Large intestine (tissue), 3 donors: ENCODE data around the gene EHD1. TPM values are rescaled to one million over a fixed set of nuclear protein-coding genes. Genes with fewer than 3 reads are reported as not detected.
"Not testable (repeated sequence)": the region's sequence is repeated elsewhere in the genome, so short reads cannot be mapped to it uniquely, and the experiment has no call there.

Experiments
- DNase-seq, 2 donors: peaks; one replicate each; pipeline versions ENCODE4 v3.0.0 to v3.0.0-alpha.2; 2013
- H3K27ac ChIP-seq: one replicate; pipeline ENCODE4 v1.5.1; 2013; ENCODE audit warnings: low read length
- H3K27me3 ChIP-seq: 2 replicates; pipeline ENCODE4 v1.6.1; 2013; ENCODE audit warnings: low read length; ENCODE audit not compliant: control insufficient read depth, insufficient read depth
- H3K36me3 ChIP-seq: 2 replicates; pipeline ENCODE4 v1.6.1; 2013; ENCODE audit warnings: low read length; ENCODE audit not compliant: control insufficient read depth, insufficient read depth
- H3K4me1 ChIP-seq: one replicate; pipeline ENCODE4 v1.6.1; 2013; ENCODE audit warnings: low read length; ENCODE audit not compliant: control insufficient read depth, insufficient read depth
- H3K4me3 ChIP-seq: one replicate; pipeline ENCODE4 v1.5.1; 2013; ENCODE audit warnings: low read length
- H3K9me3 ChIP-seq: one replicate; pipeline ENCODE4 v1.6.1; 2013; ENCODE audit warnings: mild to moderate bottlenecking, low read depth, low read length, moderate library complexity; ENCODE audit not compliant: control insufficient read depth
- WGBS: methylation state at CpG from one replicate; pipeline ENCODE4 v1.1.5; 2013; ENCODE audit warnings: low lambda C conversion rate; ENCODE audit not compliant: insufficient coverage; 5-methylcytosine and 5-hydroxymethylcytosine counted together
- polyA plus RNA-seq: library from polyadenylated mRNA; unstranded; fragments of 120-200 nt; gene quantifications from one replicate; pipeline ENCODE4 v1.2.1, GENCODE V29; 2013

The EHD1 gene
- polyA plus RNA-seq, 1 donor = 94.8 TPM

DNA sequence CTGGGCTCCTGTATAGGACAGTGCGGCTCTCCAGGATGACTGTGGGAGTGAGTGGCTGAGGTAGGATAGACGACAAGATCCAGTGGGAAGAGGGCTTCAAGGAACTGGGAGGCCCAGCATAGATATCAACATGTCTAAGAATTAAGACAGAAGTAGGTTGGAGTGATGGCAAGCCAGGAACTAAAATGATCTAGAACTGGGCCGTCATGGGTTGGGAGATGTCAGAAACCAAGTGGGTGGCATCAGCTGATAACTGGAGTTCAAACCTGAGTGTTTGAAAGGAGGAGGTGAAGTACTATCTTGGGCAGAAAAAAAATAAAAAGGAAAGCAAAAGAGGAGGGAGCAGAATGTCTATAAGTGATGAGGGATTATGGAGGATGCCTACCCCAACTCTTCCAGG, 60.9 kb downstream of the EHD1 start:
- no peak for DNase-seq
- no peaks in the 10 kb centered on the region for H3K27me3 ChIP-seq
- H3K36me3 ChIP-seq = no peaks in the 10 kb centered on the region
- no peaks in the 10 kb centered on the region for H3K4me1 ChIP-seq
- no peaks in the 10 kb centered on the region for H3K9me3 ChIP-seq
- 67% methylated on average over 1 of the region's 3 CpGs for WGBS
- H3K4me3 ChIP-seq = no peak overlapping the region
- no peak overlapping the region for H3K27ac ChIP-seq

DNA sequence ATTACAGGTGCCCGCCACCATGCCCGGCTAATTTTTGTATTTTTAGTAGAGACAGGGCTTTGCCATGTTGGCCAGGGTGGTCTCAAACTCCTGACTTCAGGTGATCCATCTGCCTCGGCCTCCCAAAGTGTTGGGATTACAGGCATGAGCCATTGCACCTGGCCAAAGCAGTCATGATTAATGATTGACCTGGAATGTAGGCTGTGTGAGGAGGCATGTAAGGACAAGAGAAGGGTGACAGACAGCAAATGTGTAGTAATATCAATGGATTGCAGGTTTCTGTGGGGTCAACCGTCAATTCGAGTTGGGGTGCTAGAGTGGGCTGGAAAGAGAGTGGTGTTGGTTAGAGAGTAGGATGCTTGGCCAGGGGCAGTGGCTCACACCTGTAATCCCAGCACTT, 63.0 kb downstream of the EHD1 start:
- WGBS = no CpG with 5 or more reads among the region's 5 CpGs
- DNase-seq, H3K36me3 ChIP-seq, H3K9me3 ChIP-seq, H3K4me3 ChIP-seq, H3K4me1 ChIP-seq, H3K27ac ChIP-seq, H3K27me3 ChIP-seq: not testable (repeated sequence)

- DNase-seq = no peak
- no CpG with 5 or more reads among the region's 7 CpGs for WGBS
These were observed 63.7 kb downstream of the EHD1 start for GRCh38 chr11:64814712-64815187.

DNA sequence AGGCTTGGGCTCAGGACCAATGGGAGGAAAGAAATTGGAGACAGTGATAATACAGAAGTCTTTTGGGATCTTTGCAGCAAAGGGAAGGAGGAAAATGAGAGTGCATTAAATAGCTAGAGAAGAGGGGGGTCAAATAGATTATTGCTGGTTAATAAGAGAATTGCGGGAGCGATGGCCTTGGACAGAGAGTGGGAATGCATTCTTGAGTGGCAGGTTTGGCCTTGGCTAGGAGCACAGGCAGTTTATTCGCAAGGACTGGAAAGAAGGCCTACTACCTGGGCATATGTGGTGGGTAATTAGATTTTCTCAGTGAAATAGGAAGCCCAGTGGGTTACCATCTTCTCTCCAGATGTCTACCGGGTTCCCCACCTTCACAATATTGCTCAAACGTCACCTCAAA, 64.6 kb downstream of the EHD1 start:
- Histone ChIP-seq H3K36me3 (no peaks in the 10 kb centered on the region), H3K27ac (no peak overlapping the region), H3K4me1 (peaks cover 6% of the 10 kb centered on the region), H3K4me3 (no peak overlapping the region), H3K9me3 (no peaks in the 10 kb centered on the region), H3K27me3 (no peaks in the 10 kb centered on the region)
- WGBS = 83% methylated on average over 2 of the region's 5 CpGs
- no peak for DNase-seq

More at GRCh38 chr11:64814712-64815187, 63.7 kb downstream of the EHD1 start:
- Histone ChIP-seq H3K9me3 (no peaks in the 10 kb centered on the region), H3K36me3 (no peaks in the 10 kb centered on the region), H3K27me3 (no peaks in the 10 kb centered on the region), H3K27ac (no peak overlapping the region), H3K4me1 (no peaks in the 10 kb centered on the region), H3K4me3 (no peak overlapping the region)

- no peak for DNase-seq
- H3K4me3 ChIP-seq = peak overlapping the region; percentile 92
- no peak overlapping the region for H3K27ac ChIP-seq
- WGBS = no CpG with 5 or more reads among the region's 17 CpGs
- H3K4me1 ChIP-seq = peaks cover 6% of the 10 kb centered on the region
- H3K9me3 ChIP-seq = no peaks in the 10 kb centered on the region
- H3K36me3 ChIP-seq = peaks cover 21% of the 10 kb centered on the region
- H3K27me3 ChIP-seq = no peaks in the 10 kb centered on the region
These were observed 67.5 kb downstream of the EHD1 start for GRCh38 chr11:64810891-64811272.

DNA sequence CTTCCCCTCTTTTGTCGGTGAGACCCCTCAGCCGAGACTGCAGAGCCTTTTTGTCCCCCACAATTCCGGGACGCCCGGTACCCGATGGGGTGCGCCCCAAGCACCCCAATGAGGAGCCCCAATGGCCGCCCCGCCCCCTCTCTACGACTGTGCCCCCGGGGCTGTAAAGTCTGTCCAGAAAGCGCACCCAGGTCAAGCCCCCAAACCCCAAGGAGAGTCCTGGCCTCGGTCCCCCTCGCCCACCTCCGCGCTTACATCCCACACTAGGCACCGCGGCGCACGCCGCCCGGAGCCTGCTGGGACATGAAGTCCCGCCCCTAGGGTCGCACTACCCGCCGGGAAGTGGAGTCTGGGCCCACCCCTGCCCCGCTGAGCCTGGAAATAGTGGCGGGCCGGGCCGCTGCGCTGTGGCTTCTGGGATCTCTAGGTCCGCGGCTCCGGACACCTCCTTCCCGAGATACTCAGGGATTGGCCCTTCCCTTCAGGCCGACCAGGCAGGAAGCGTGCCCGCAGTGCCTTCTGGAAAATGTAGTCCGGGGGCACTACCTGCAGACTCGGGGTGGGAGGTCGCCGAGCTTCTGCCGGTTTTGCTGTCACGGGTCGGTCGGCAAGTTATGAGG, 68.0 kb downstream of the EHD1 start, which contains the start of gene MEN1:
Gene MEN1, minus strand, starts transcription at position 281 of the 620 bp plus-strand sequence. CDS start 442 bp downstream, outside the sequence.
- no peaks in the 10 kb centered on the region for H3K9me3 ChIP-seq
- H3K4me3 ChIP-seq = peak within 1 kb of the TSS; percentile 92
- H3K4me1 ChIP-seq = peaks cover 6% of the 10 kb centered on the region
- H3K36me3 ChIP-seq = peaks cover 26% of the 10 kb centered on the region
- H3K27me3 ChIP-seq = no peaks in the 10 kb centered on the region
- peak; percentile 97 to 98 for DNase-seq
- peak within 1 kb of the TSS; percentile 79 for H3K27ac ChIP-seq
- no CpG with 5 or more reads among the region's 46 CpGs for WGBS

DNA sequence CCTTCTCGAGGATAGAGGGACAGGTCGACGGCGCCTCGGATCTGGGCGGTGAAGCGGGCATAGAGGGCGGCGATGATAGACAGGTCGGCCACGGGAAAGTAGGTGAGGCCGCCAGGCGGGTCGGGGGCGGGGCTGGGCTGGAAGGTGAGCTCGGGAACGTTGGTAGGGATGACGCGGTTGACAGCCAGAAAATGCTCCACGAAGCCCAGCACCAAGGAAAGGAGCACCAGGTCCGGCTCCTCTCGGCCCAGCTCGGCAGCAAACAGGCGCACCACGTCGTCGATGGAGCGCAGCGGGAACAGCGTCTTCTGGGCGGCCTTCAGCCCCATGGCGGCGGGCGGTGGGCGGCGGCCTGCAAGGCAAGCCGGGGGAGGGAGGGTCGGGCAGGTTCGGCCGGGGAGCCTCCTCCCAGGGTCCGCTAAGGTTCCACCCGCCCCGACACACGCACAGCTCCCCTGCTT, 68.6 kb downstream of the EHD1 start:
- H3K36me3 ChIP-seq = peaks cover 32% of the 10 kb centered on the region
- peaks cover 6% of the 10 kb centered on the region for H3K4me1 ChIP-seq
- peak; percentile 64 to 76 for DNase-seq
- H3K9me3 ChIP-seq = no peaks in the 10 kb centered on the region
- H3K27me3 ChIP-seq = no peaks in the 10 kb centered on the region
- H3K27ac ChIP-seq = peak overlapping the region; percentile 79
- H3K4me3 ChIP-seq = peak overlapping the region; percentile 92
- WGBS = no CpG with 5 or more reads among the region's 44 CpGs

GRCh38 chr11:64805481-64805880, 72.9 kb downstream of the EHD1 start:
- Histone ChIP-seq H3K4me1 (peaks cover 26% of the 10 kb centered on the region), H3K27ac (no peak overlapping the region), H3K4me3 (no peak overlapping the region), H3K36me3 (peaks cover 42% of the 10 kb centered on the region), H3K9me3 (peaks cover 2% of the 10 kb centered on the region), H3K27me3 (no peaks in the 10 kb centered on the region)
- DNase-seq = no peak
- WGBS = no CpG with 5 or more reads among the region's 9 CpGs

- Histone ChIP-seq H3K4me1 (peaks cover 27% of the 10 kb centered on the region), H3K27me3 (no peaks in the 10 kb centered on the region), H3K36me3 (peaks cover 42% of the 10 kb centered on the region), H3K4me3 (no peak overlapping the region), H3K27ac (no peak overlapping the region), H3K9me3 (peaks cover 2% of the 10 kb centered on the region)
- WGBS = no CpG with 5 or more reads among the region's 41 CpGs
- no peak for DNase-seq
These were observed 73.8 kb downstream of the EHD1 start for GRCh38 chr11:64804346-64805210.

- no peaks in the 10 kb centered on the region for H3K27me3 ChIP-seq
- peaks cover 22% of the 10 kb centered on the region for H3K4me1 ChIP-seq
- H3K9me3 ChIP-seq = peaks cover 2% of the 10 kb centered on the region
- H3K27ac ChIP-seq = peak overlapping the region; percentile 79
- DNase-seq = no peak
- peak overlapping the region; percentile 60 for H3K4me3 ChIP-seq
- H3K36me3 ChIP-seq = peaks cover 43% of the 10 kb centered on the region
- no CpG with 5 or more reads among the region's 15 CpGs for WGBS
These were observed 74.5 kb downstream of the EHD1 start for GRCh38 chr11:64803846-64804345.
